Measurements from ENCODE around the gene KNCN. TPM values are rescaled to one million over a fixed set of nuclear protein-coding genes. Genes with fewer than 3 reads are reported as not detected.

KNCN gene
- total and polyA plus RNA-seq, 10 of the 15 experiments (the other 5 are each of a cell fraction or from before 2014, with no cell fraction given) = not detected

DNA sequence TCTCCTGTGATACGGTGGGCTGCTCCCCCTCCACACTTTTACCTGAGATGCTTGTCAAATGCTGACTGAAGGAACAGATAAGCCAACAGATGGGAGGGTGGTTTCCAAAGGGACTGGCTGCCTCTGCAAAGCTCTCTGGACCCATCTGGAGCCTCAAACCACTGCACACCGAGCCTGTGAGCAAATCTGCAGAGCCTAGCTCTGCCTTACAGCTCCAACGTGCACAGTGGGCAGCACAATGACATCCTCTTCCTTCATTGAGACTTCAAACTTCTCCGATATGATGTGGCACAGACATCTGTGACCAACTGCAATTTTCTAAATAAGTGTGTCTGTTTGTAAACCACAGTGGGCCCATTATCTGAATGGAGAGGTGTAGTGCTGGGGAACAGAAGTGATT is 26.2 kb upstream of the KNCN start:
- Histone ChIP-seq H3K27me3 (replicated peaks in 1 of 2; ENCODE audit: control insufficient read depth in 2 of 2, insufficient read depth in 2 of 2, low read length in 1 of 2) (no peaks in the 10 kb centered on the region), H3K9ac (ENCODE audit: control insufficient read depth, insufficient read depth, low read length) (no peak overlapping the region), H3K4me3 (no peak overlapping the region), H3K4me1 (ENCODE audit: control insufficient read depth, insufficient read depth, low read length) (no peaks in the 10 kb centered on the region; the same call in 1 of the 2 replicates), H3K9me3 (replicated peaks; ENCODE audit: control insufficient read depth, insufficient read depth, low read length) (no peaks in the 10 kb centered on the region), H4K20me1 (ENCODE audit: control insufficient read depth, insufficient read depth) (no peaks in the 10 kb centered on the region), H3K79me2 (ENCODE audit: control insufficient read depth, insufficient read depth, low read length) (no peaks in the 10 kb centered on the region), H2AFZ (ENCODE audit: control insufficient read depth, low read depth, low read length) (no peak overlapping the region), H3K36me3 (ENCODE audit: control insufficient read depth in 2 of 2, insufficient read depth in 2 of 2, low read length in 1 of 2) (peaks cover 2 to 16% of the 10 kb centered on the region in 2 experiments; a peak in 3 of 4 replicates), H3K4me2 (ENCODE audit: control insufficient read depth, insufficient read depth) (no peak overlapping the region), H3K27ac (ENCODE audit: control insufficient read depth, insufficient read depth) (no peak overlapping the region)
- ATAC-seq = no peak
- in situ Hi-C loops (cut with MboI) (no loop called here), intact Hi-C loops (cut with micrococcal nuclease; ENCODE audit: unreplicated experiment) (no loop called here)
- TF ChIP-seq, protein P1, sequence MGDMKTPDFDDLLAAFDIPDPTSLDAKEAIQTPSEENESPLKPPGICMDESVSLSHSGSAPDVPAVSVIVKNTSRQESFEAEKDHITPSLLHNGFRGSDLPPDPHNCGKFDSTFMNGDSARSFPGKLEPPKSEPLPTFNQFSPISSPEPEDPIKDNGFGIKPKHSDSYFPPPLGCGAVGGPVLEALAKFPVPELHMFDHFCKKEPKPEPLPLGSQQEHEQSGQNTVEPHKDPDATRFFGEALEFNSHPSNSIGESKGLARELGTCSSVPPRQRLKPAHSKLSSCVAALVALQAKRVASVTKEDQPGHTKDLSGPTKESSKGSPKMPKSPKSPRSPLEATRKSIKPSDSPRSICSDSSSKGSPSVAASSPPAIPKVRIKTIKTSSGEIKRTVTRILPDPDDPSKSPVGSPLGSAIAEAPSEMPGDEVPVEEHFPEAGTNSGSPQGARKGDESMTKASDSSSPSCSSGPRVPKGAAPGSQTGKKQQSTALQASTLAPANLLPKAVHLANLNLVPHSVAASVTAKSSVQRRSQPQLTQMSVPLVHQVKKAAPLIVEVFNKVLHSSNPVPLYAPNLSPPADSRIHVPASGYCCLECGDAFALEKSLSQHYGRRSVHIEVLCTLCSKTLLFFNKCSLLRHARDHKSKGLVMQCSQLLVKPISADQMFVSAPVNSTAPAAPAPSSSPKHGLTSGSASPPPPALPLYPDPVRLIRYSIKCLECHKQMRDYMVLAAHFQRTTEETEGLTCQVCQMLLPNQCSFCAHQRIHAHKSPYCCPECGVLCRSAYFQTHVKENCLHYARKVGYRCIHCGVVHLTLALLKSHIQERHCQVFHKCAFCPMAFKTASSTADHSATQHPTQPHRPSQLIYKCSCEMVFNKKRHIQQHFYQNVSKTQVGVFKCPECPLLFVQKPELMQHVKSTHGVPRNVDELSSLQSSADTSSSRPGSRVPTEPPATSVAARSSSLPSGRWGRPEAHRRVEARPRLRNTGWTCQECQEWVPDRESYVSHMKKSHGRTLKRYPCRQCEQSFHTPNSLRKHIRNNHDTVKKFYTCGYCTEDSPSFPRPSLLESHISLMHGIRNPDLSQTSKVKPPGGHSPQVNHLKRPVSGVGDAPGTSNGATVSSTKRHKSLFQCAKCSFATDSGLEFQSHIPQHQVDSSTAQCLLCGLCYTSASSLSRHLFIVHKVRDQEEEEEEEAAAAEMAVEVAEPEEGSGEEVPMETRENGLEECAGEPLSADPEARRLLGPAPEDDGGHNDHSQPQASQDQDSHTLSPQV (IDR thresholded peaks at IDR 0.05) = no peak
- TF ChIP-seq RFX5 (IDR thresholded peaks at IDR 0.05; ENCODE audit: low read depth, low read length) (no peak), ZNF24 (IDR thresholded peaks at IDR 0.05) (no peak), TCF12 (IDR thresholded peaks at IDR 0.05; ENCODE audit: low read depth, low read length) (no peak), PML (IDR thresholded peaks at IDR 0.05; ENCODE audit: low read length) (no peak), RUNX3 (IDR thresholded peaks at IDR 0.05; ENCODE audit: low read length) (no peak), SIN3A (IDR thresholded peaks at IDR 0.05; ENCODE audit: low read depth, low read length) (no peak), KLF5 (IDR thresholded peaks at IDR 0.05; ENCODE audit: partially characterized antibody) (no peak), ZNF207 (IDR thresholded peaks at IDR 0.05; ENCODE audit: borderline replicate concordance) (no peak), CBFB (IDR thresholded peaks at IDR 0.05; ENCODE audit: low read depth) (no peak)
- SMC1A ChIA-PET (ENCODE audit: uncharacterized antibody, unreplicated experiment) = no interaction called here
- POLR2A ChIA-PET = no interaction called here
- CTCF ChIA-PET = no interaction called here
- FAIRE-seq = no peak
- DNase-seq (ENCODE audit: low read depth, low spot score) = no peak
- BruUV-seq (replicated peaks) = no TSS peak
- RAD21 ChIA-PET (ENCODE audit: unreplicated experiment) = interaction anchor here (1.0 kb wide), 1 partner anchor 147 kb away, joined by 3 read pairs; no protein-coding TSS in a partner anchor
- 75% methylated on average over 4 of the region's 4 CpGs for WGBS (ENCODE audit: insufficient coverage, insufficient replicate concordance, low lambda C conversion rate, missing lambda C conversion rate)
